ENCODE results near the gene SLCO3A1.

The SLCO3A1 gene

DNA sequence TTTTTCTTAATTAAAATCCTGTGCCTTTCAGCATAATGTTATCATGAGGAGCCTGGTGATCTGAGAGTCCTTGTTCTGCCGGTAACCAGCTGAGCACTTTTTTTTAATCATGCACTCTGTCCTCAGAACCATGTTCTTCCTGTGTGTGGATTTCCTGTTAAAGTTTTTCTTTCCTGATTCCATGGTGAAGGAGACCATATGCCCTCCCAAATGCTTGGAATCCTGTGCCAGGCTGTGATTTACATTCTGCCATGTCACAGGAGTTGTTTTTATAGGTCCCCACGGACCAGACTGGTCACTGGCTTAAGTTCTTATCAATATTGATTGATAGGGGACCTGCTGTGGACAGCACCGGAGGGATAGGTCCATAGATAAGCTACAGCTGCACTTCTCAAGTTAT lies 257.8 kb downstream of the SLCO3A1 start:
- no peak for DNase-seq

- DNase-seq = no peak
Measured at GRCh38 chr15:92111751-92112150, 258.2 kb downstream of the SLCO3A1 start.

DNA sequence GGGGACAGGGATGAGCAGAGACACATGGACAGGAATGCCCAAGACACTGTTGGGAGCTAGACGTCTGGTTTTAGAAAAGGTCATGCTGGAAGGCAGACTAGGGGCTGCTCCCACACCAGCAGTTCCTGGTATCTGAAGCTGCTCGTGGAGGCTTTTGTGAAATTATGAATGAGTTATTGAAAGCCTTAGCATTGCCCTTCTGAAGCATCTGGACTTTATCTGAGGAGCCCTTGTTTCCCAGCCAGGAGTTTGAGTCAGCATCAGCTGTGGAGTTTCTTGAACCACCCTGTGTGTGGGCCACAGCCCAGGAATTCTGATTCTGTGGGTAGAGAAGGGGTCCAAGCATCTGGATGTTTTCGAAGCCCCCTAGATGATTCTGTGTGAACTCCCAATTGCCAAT lies 258.7 kb downstream of the SLCO3A1 start:
- DNase-seq = no peak

DNA sequence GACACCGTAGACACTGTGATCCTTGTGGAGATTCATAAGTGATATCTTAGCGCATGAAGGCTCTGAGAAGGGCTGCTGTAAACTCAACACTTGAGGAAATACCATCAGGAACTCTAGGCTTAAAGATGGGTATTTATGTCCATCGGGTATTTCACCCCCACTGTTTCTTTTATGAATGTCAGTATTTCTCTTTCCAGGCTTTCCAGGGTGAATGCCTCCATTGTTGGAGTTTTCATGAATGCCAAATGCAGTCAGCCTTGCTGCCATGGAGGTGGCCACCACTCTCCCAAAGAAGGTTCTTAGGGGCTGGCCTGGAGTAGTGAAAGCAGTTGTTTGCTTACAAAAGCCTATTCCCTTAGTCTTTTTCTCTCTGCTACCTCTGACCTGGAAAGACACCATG lies 259.2 kb downstream of the SLCO3A1 start:
- no peak for DNase-seq

- no peak for DNase-seq
Measured at GRCh38 chr15:92113832-92114231, 260.3 kb downstream of the SLCO3A1 start.

- no peak for DNase-seq
Measured at GRCh38 chr15:92115834-92116233, 262.3 kb downstream of the SLCO3A1 start.

GRCh38 chr15:92116330-92116729 lies 262.8 kb downstream of the SLCO3A1 start:
- no peak for DNase-seq

DNA sequence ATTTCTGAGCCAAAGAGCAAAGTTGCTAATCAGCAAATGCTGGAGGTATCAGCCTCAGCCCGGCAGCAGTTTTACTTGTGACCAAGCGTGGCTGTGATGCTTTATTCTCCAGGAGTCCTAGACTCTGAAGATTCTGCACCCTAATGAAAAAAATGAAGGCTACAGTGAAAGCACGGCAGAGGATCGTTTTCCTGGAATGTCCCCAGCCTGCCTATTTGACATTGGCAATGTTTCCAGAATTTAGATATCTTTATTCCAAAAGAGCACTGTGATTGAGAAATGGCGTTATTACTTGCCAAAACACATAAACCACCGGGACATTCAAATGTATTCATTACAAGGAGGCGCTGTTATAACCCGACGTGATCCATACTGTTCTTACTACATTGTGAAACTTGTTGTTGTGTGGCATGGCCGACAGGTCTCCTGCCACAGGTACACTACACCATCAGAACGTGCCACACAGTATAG lies 263.8 kb downstream of the SLCO3A1 start:
- DNase-seq = no peak

GRCh38 chr15:92118162-92118935 lies 264.8 kb downstream of the SLCO3A1 start:
- DNase-seq = no peak

DNA sequence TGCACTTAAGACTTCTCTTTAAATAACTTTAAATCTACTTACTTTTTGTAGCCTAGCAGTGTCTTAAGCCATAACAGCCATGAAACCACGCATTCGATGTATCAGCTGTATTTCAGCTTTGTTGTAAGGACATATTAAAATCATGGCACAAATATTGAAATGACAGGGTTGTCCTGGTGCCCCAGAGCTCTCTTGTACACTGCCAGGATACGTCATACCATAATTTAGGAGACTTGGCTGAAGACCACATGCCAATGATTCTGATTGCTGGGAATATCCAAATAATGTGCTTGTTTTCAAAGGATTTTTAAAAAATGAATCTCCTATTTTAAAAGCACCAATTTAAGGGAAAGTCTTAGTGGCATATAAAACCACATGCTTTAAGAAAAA lies 265.4 kb downstream of the SLCO3A1 start:
- DNase-seq = no peak

DNA sequence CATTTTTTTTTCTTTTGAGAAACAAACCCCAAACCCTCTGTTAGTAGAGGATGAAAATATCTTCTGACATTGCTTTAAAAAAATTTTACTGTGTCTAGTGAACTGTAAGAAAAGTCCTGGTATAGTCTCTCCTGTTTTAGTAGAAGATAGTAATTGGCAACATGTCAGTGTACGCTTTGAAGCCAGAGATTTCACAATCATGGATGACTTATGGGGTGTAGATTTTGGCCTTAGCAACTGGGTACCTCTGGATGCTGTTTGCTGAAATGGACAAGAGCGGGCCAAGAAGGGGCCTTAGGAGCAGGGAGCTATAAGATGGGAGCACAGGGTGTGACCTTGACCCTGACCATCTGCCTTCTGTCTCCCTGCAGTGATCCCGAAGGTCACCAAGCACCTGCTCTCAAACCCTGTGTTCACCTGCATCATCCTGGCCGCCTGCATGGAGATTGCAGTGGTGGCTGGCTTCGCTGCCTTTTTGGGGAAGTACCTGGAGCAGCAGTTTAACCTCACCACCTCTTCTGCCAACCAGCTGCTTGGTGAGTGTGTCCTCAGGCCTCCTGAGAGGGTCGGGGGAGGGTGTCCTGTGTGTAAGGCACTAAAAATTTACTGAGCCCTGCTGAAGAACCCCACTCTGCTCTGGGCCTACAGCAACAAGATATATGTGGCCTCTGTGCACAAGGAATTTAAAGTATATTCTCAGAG lies 266.7 kb downstream of the SLCO3A1 start:
- no peak for DNase-seq

GRCh38 chr15:92121047-92121446 lies 267.5 kb downstream of the SLCO3A1 start:
- DNase-seq = no peak

DNA sequence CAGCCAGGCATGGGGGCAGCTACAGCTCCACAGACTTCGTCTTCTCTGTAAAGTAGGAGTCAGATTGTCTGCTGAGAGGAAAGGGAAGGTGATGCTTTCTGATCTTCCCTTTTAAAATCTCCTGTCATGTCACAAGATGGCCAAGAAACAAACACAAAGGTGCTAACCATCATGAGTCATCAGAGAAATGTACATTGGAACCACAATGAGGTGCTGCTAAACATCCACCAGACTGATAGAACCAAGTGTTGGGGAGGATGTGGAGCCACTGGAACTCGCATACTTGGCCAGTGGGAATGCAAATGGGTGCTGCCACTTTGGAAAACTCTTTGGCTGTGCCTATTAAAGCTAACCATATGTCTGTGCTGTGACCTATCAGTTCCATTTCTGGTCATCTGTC lies 268.8 kb downstream of the SLCO3A1 start:
- no peak for DNase-seq

GRCh38 chr15:92123962-92124656 lies 270.6 kb downstream of the SLCO3A1 start:
- no peak for DNase-seq

- no peak for DNase-seq
Measured at GRCh38 chr15:92124657-92125010, 271.1 kb downstream of the SLCO3A1 start.

DNA sequence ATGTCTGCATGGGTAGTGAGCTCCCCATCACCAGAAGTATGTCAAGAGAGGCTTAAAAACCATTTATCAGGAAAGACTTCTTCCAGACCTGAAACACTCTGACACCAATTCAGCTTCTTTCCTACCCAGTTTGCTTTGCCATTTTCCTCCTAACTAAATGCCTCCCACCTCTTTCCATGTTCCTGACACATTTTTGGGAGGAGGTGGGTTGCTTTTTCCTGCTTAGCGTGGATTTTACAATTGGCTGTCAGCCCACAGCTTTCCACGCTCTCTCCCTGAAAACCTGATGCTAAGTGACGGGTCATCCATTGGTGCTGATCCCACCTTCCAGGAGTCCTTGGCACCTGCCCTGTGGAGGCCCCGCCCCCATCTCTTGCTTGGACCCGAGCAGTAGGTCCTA lies 275.3 kb downstream of the SLCO3A1 start:
- no peak for DNase-seq

DNA sequence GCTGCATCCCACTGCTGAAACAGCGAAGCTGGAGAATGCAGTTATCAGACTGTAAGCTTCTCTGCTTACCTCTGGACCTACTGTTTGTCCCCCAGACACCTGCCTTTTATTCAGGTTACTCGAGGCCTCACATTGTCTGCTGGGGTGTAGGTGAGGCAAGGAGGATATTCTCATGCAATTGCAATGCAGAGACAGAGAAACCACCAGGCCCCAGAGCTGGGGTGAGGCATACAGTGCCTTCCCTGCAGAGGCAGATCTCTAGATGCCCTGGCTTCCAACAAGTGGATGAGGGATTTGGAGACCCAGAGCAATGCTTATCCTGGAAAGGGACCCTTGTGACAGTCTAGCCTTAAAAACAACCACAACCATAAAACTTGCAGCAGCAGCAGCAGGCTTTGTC lies 276.7 kb downstream of the SLCO3A1 start:
- no peak for DNase-seq

DNA sequence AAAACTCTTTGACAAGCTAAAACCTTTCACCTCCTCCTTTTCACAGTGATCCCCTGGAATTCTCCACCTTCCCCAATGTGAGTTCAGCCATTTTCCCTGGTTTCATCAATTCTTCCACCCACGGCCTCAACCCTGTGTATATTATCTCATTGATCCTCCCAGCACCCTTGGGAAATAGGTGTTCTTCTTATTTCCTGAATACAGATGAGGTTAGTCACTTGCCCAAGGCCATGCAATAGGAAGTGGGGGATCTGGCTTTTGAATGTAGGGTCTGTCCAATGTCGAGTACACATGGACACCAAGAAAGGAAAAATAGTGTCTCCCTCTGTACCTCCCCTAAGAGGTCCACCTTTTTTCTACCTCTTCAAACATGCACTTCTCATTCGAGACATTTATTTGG lies 277.4 kb downstream of the SLCO3A1 start:
- no peak for DNase-seq

DNA sequence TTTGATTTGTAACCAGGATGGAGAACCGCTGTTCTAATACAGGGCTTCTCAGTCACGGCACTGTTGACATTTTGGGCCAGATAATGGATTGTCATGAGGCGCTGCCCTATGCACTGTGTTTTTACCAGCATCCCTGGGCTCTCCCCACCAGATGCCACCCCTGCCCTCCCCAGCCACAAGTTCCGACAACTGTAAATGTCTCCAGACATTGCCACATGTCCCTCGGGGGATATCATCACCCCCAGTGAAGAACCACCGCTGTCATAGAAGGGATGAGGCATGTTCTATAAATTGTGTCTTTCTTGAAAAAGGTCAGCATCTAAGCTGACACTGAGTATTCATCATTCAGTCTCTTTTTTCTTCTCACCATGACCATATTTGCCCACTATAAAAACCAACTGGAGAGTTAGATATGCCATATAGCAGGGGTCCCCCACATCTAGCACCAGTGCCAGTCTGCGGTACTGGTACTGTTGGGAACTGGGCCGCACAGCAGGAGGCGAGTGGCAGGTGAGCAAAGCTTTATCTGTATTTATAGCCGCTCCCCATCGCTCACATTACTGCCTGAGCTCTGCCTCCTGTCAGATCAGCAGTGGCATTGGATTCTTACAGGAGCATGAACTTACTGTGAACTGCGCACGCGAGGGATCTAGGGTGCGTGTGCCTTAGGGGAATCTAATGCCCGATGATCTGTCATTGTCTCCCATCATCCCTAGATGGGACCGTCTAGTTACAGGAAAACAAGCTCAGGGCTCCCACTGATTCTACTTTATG lies 279.7 kb downstream of the SLCO3A1 start:
- no peak for DNase-seq

- no peak for DNase-seq
Measured at GRCh38 chr15:92140796-92141195, 287.3 kb downstream of the SLCO3A1 start.

GRCh38 chr15:92141607-92142006 lies 288.1 kb downstream of the SLCO3A1 start:
- no peak for DNase-seq

DNA sequence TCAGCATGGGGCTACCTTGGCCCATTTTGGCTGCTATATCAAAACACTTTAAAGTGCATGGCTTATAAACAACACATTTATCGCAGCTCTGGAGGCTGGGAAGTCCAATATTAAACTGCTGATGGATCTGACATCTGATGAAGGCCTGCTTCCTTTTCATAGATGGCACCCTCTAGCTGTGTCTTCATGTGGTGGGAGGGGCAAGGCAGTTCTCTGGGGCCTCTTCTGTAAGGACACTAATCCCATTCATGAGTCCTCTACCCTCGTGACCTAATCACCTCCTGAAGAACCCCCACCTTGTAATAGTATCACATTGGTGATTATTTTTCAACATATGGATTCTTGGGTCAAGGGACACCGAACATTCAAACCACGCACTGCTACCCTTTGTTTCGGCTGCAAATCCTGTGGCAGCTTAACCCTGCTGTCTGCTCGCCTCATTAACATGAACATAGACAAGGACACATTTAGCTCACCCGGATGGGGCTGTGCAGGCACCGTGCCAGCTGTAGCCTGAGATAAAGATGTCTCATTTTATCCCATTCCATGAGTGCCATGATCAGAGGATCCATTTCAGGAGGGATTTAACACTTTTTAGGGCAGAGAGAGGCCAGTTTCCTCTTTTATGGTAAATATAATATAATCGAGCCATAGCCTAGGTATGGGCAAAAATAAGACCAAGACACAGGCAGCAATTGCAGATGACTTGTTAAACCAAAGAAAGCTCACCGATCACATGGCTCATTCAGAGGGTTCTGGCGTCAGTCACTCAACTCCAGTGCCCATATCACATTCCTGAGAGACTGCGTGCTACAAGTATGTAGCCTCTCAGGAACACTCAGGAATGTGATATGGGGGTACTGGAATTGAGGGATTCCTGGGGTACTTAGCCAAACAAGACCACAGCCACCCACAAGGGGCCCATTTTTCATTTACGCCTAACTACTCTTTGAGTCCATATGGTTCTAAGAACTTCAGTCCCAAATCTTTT lies 289.0 kb downstream of the SLCO3A1 start:
- no peak for DNase-seq

All from CD4-positive, alpha-beta T cell treated with Interleukin-4 for 4 hours (primary cell).